ENCODE data around the gene MVB12A.

The MVB12A gene

GRCh38 chr19:17405250-17406045 is 14.4 kb upstream of the MVB12A start, which contains the start of gene BST2:
Gene BST2, minus strand, starts transcription at chr19:17405630. Its CDS starts 55 bp downstream, at chr19:17405575.
- DNase-seq: no peak

- no peak for DNase-seq
These were observed 13.6 kb upstream of the MVB12A start for GRCh38 chr19:17406046-17406886.

- no peak for DNase-seq
These were observed 13.0 kb upstream of the MVB12A start for GRCh38 chr19:17406887-17407196.

GRCh38 chr19:17409990-17410389 is 9.9 kb upstream of the MVB12A start:
- no peak for DNase-seq

GRCh38 chr19:17411801-17412200 is 8.0 kb upstream of the MVB12A start:
- DNase-seq: no peak

- DNase-seq: no peak
These were observed 5.8 kb upstream of the MVB12A start for GRCh38 chr19:17414097-17414496.

- no peak for DNase-seq
These were observed 4.7 kb upstream of the MVB12A start for GRCh38 chr19:17415121-17415520.

GRCh38 chr19:17418710-17419109 is 1.1 kb upstream of the MVB12A start:
- DNase-seq: no peak

GRCh38 chr19:17419154-17419620 is 660 bp upstream of the MVB12A start:
- no peak for DNase-seq

- DNase-seq: no peak
These were observed 653 bp downstream of the MVB12A start for GRCh38 chr19:17420475-17420924.

- no peak for DNase-seq
These were observed 2.1 kb downstream of the MVB12A start for GRCh38 chr19:17421942-17422341.

GRCh38 chr19:17423429-17424208 is 3.8 kb downstream of the MVB12A start:
- no peak for DNase-seq

- DNase-seq: no peak
These were observed 5.0 kb downstream of the MVB12A start for GRCh38 chr19:17424743-17425365.

GRCh38 chr19:17429641-17430113 is 9.8 kb downstream of the MVB12A start:
- DNase-seq: no peak

GRCh38 chr19:17431417-17431816 is 11.6 kb downstream of the MVB12A start:
- DNase-seq: no peak

GRCh38 chr19:17435218-17435617 is 15.4 kb downstream of the MVB12A start:
- DNase-seq: no peak

- no peak for DNase-seq
These were observed 16.4 kb downstream of the MVB12A start for GRCh38 chr19:17436094-17436873.

GRCh38 chr19:17436874-17437267 is 17.0 kb downstream of the MVB12A start:
- DNase-seq: no peak

GRCh38 chr19:17441241-17442021 is 21.6 kb downstream of the MVB12A start:
- DNase-seq: no peak

- no peak for DNase-seq
These were observed 25.8 kb downstream of the MVB12A start for GRCh38 chr19:17445526-17446165.
